Measurements from ENCODE around the gene NSD1.

GRCh38 chr5:177299697-177300096 lies 166.1 kb downstream of the NSD1 start:
- TF ChIP-seq CTCF (conservative IDR thresholded peaks at IDR 0.05 in 1 of 2, IDR thresholded peaks at IDR 0.05 in 1 of 2; ENCODE audit: low read depth in 1 of 2, low read length in 2 of 2) (no peak), EZH2 (IDR thresholded peaks at IDR 0.05; ENCODE audit: low read length, missing control alignments) (no peak)

Data from fibroblast of lung (primary cell).